HCT116 (cell line): ENCODE results near the gene FRMD8.

Source experiments
- CTCF ChIP-seq, 3 experiments: fragments of 200-600 bp in 1 of 3; sonication (generic) in 1 of 3; IDR thresholded peaks in 2 of 3; conservative IDR thresholded peaks in 1 of 3; 2 replicates each; pipeline ENCODE4 v1.5.1; 2012 to 2017; ENCODE audit warnings: low read depth in 2 of 3, low read length in 2 of 3, antibody characterized with exemption in 1 of 3, borderline replicate concordance in 1 of 3, control low read depth in 1 of 3, mild to moderate bottlenecking in 1 of 3, mixed read lengths in 1 of 3, mixed run types in 1 of 3, moderate library complexity in 1 of 3; ENCODE audit not compliant: insufficient read depth in 1 of 3
- RAD21 ChIP-seq: IDR thresholded peaks from 2 replicates; pipeline ENCODE4 v1.6.1; 2012; ENCODE audit warnings: low read depth, mild to moderate bottlenecking
- REST ChIP-seq: IDR thresholded peaks from 2 replicates; pipeline ENCODE4 v1.6.1; 2012; ENCODE audit warnings: low read depth

GRCh38 chr11:65399249-65399648 lies 12.8 kb downstream of the FRMD8 start:
- TF ChIP-seq CTCF (IDR thresholded peaks at IDR 0.05 in 2 of 3, conservative IDR thresholded peaks at IDR 0.05 in 1 of 3; ENCODE audit: borderline replicate concordance in 1 of 3, insufficient read depth in 1 of 3, low read depth in 2 of 3, low read length in 2 of 3) (no peak), RAD21 (no peak), REST (no peak)
